ENCODE measurements around the gene REXO2. TPM values are rescaled to one million over a fixed set of nuclear protein-coding genes. Genes with fewer than 3 reads are reported as not detected.

REXO2 gene
- total and polyA plus RNA-seq, 2 of the 13 experiments (the other 11 are each of a cell fraction or from before 2014, with no cell fraction given): 95.6 to 104 TPM

GRCh38 chr11:114448749-114449482 lies 9.6 kb downstream of the REXO2 start:
- TF ChIP-seq CEBPB (IDR thresholded peaks at IDR 0.05; ENCODE audit: borderline replicate concordance, low read depth, low read length) (0 out of 2 replicates have a peak, but pooled peaks have one; percentile 18), NPAS2 (CRISPR knock-in tag; IDR thresholded peaks at IDR 0.05; ENCODE audit: borderline replicate concordance) (no peak)
- Histone ChIP-seq H3K4me1 (ENCODE audit: insufficient read depth, low read length) (peaks cover 4% of the 10 kb centered on the region), H3K27ac (ENCODE audit: extremely low read length, insufficient read depth, low read length) (no peak overlapping the region), H3K27me3 (ENCODE audit: control insufficient read depth in 1 of 2, insufficient read depth in 2 of 2, low read length in 2 of 2) (no peaks in the 10 kb centered on the region), H3K36me3 (replicated peaks in 1 of 2; ENCODE audit: control insufficient read depth in 1 of 2, insufficient read depth in 2 of 2, low read length in 2 of 2) (peaks cover 12 to 37% of the 10 kb centered on the region in 2 experiments; a peak in 4 of 5 replicates), H3K4me2 (ENCODE audit: low read depth, low read length) (no peak overlapping the region), H3K4me3 (replicated peaks in 1 of 3; ENCODE audit: insufficient read depth in 1 of 3, low read depth in 2 of 3, low read length in 3 of 3) (no peak overlapping the region), H4K20me1 (ENCODE audit: insufficient read depth, low read length) (no peaks in the 10 kb centered on the region), H3K9me3 (ENCODE audit: low read length) (no peaks in the 10 kb centered on the region), H3K79me2 (ENCODE audit: insufficient read depth, low read length) (peaks cover 5% of the 10 kb centered on the region), H2AFZ (ENCODE audit: low read length) (no peak overlapping the region), H3K9ac (ENCODE audit: insufficient read depth, low read depth, low read length) (no peak overlapping the region)
- in situ Hi-C loops (cut with HindIII; ENCODE audit: extremely low pct_ligation_motif_present, low pct_unique_long_range_greater_than_20kb) (no loop called here), intact Hi-C loops (cut with micrococcal nuclease; ENCODE audit: unreplicated experiment) (no loop called here)
- no peak for ATAC-seq
- no peak for DNase-seq (ENCODE audit: low spot score)
- BruUV-seq (replicated peaks): no TSS peak
- ChIA-PET CTCF (ENCODE audit: low intra/inter-chr PET ratio, low total read pairs) (no interaction called here), POLR2A (no interaction called here)
- FAIRE-seq: no peak
- 93% methylated on average over 2 of the region's 2 CpGs for WGBS (ENCODE audit: low lambda C conversion rate)

- intact Hi-C loops (cut with micrococcal nuclease; ENCODE audit: unreplicated experiment) (no loop called here), in situ Hi-C loops (cut with HindIII; ENCODE audit: extremely low pct_ligation_motif_present, low pct_unique_long_range_greater_than_20kb) (no loop called here)
- H3K9me3 ChIP-seq (ENCODE audit: low read length): no peaks in the 10 kb centered on the region
- H4K20me1 ChIP-seq (ENCODE audit: insufficient read depth, low read length): no peaks in the 10 kb centered on the region
- no peak overlapping the region for H3K4me3 ChIP-seq (replicated peaks in 1 of 3; ENCODE audit: insufficient read depth in 1 of 3, low read depth in 2 of 3, low read length in 3 of 3)
- peaks cover 3% of the 10 kb centered on the region for H3K79me2 ChIP-seq (ENCODE audit: insufficient read depth, low read length)
- WGBS (ENCODE audit: low lambda C conversion rate): 97% methylated on average over 6 of the region's 6 CpGs
- peaks cover 8 to 34% of the 10 kb centered on the region in 2 experiments; a peak in 4 of 5 replicates for H3K36me3 ChIP-seq (replicated peaks in 1 of 2; ENCODE audit: control insufficient read depth in 1 of 2, insufficient read depth in 2 of 2, low read length in 2 of 2)
- H2AFZ ChIP-seq (ENCODE audit: low read length): no peak overlapping the region
- ATAC-seq (no peak), DNase-seq (ENCODE audit: low spot score) (no peak), FAIRE-seq (no peak)
- BruUV-seq (replicated peaks): no TSS peak
- CTCF ChIA-PET (ENCODE audit: low intra/inter-chr PET ratio, low total read pairs): no interaction called here
- no peak overlapping the region for H3K4me2 ChIP-seq (ENCODE audit: low read depth, low read length)
- no peaks in the 10 kb centered on the region for H3K4me1 ChIP-seq (ENCODE audit: insufficient read depth, low read length)
- POLR2A ChIA-PET: no interaction called here
- no peaks in the 10 kb centered on the region for H3K27me3 ChIP-seq (ENCODE audit: control insufficient read depth in 1 of 2, insufficient read depth in 2 of 2, low read length in 2 of 2)
- H3K9ac ChIP-seq (ENCODE audit: insufficient read depth, low read depth, low read length): no peak overlapping the region
- TF ChIP-seq E2F1 (CRISPR knock-in tag; IDR thresholded peaks at IDR 0.05): no peak
- TF ChIP-seq HDAC2 (CRISPR knock-in tag; IDR thresholded peaks at IDR 0.05): no peak
- no peak for TF ChIP-seq ZNF589 (CRISPR knock-in tag; conservative IDR thresholded peaks at IDR 0.05)
- TF ChIP-seq LBX2 (CRISPR knock-in tag; IDR thresholded peaks at IDR 0.05; ENCODE audit: borderline replicate concordance): no peak
- no peak for TF ChIP-seq HOXA3 (CRISPR knock-in tag; IDR thresholded peaks at IDR 0.05)
- no peak for TF ChIP-seq ZBTB3 (CRISPR knock-in tag; IDR thresholded peaks at IDR 0.05; ENCODE audit: borderline replicate concordance, low read depth)
- no peak for TF ChIP-seq CENPT (CRISPR knock-in tag; IDR thresholded peaks at IDR 0.05; ENCODE audit: low read depth)
- no peak overlapping the region for H3K27ac ChIP-seq (ENCODE audit: extremely low read length, insufficient read depth, low read length)
Observed at GRCh38 chr11:114449845-114450244, 10.6 kb downstream of the REXO2 start.

Data from HepG2 (cell line).